Right lobe of liver (tissue), 4 donors: ENCODE measurements around the gene RTN4.

Source experiments
- CTCF ChIP-seq, 4 donors: fragments of 200-600 bp in 3 of 4; fragments of 450-650 bp in 1 of 4; IDR thresholded peaks; one replicate each; pipeline versions ENCODE4 v1.5.1 to v1.8.0; 2016 to 2022; ENCODE audit warnings: antibody characterized with exemption in 4 of 4, mild to moderate bottlenecking in 2 of 4
- POLR2A ChIP-seq: fragments of 450-650 bp; IDR thresholded peaks from one replicate; pipeline ENCODE4 v1.6.1; 2017; ENCODE audit warnings: antibody characterized with exemption, mild to moderate bottlenecking
- donor health status: DM: no; HTN: no; CAD: no.
- donor health status: DM: no; HTN: no; CAD: no.
- donor health status: DM: no; HTN: yes; CAD: no.

GRCh38 chr2:54986264-54986663 is 64.0 kb downstream of the RTN4 start:
- TF ChIP-seq POLR2A (no peak), CTCF (IDR thresholded peaks at IDR 0.05) (no peak)
